Measurements from ENCODE around the gene BHLHE40. TPM values are rescaled to one million over a fixed set of nuclear protein-coding genes. Genes with fewer than 3 reads are reported as not detected.
A peak's percentile ranks its signal among the peaks of the same experiment; 100 is the strongest.

The BHLHE40 gene
- total RNA-seq, 4 donors from 2014 or later = 124 to 194 (median 153) TPM

DNA sequence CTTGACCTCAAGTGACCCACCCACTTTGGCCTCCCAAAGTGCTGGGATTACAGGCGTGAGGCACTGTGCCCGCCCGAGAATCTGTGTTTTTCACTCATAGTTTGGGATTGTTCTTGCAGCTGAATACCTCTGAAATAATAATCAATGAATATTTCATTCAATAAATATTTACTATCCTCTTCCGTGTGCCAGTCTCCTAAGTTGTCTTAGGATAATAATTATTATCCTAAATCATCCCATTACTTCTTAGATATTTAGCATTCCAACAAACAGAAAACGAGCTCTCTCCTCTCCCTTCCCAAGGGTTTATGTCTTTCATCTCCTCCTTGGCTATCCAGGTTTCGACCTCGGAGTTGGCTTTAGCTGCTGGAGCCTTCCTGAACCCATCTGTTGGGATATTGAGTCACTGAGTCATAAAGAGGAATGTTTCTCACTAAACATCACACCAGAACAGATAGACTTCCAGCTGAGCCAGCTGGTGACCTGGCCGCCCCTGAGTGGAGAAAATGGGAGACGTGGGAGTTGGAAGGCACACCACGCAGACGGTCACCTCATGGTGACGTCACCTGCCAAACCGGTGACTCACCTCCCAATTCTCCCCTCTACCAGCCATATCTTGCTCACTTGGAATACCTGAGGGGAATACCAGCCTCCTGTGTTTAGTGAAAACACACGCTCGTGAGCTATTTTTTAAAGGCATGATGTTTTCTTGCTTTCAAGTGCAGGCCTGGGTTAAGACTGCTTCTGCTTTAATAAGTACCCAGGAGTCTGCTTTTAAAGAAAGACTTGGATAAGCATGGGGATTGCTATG is 43.9 kb downstream of the BHLHE40 start:
- no peak for DNase-seq
- peak overlapping the region; percentile 84 to 93 (median 90) for H3K27ac ChIP-seq
- no peaks in the 10 kb centered on the region for H3K27me3 ChIP-seq
- 29 to 41% methylated on average over 11 to 15 of the region's 15 CpGs for WGBS, 2 donors
- peaks cover 37 to 84% (median 42%) of the 10 kb centered on the region in 3 donors for H3K4me1 ChIP-seq
- no peak overlapping the region for H3K4me3 ChIP-seq
- H3K9me3 ChIP-seq = no peaks in the 10 kb centered on the region
- intact Hi-C loops (cut with DNase I) = loop anchor here (5.0 kb wide), 2 partner anchors 36 to 306 kb away; no protein-coding TSS in a partner anchor
- TF ChIP-seq POLR2A (IDR thresholded peaks at IDR 0.05) (no peak), CTCF (IDR thresholded peaks at IDR 0.05) (no peak)
- H3K36me3 ChIP-seq = no peaks in the 10 kb centered on the region

DNA sequence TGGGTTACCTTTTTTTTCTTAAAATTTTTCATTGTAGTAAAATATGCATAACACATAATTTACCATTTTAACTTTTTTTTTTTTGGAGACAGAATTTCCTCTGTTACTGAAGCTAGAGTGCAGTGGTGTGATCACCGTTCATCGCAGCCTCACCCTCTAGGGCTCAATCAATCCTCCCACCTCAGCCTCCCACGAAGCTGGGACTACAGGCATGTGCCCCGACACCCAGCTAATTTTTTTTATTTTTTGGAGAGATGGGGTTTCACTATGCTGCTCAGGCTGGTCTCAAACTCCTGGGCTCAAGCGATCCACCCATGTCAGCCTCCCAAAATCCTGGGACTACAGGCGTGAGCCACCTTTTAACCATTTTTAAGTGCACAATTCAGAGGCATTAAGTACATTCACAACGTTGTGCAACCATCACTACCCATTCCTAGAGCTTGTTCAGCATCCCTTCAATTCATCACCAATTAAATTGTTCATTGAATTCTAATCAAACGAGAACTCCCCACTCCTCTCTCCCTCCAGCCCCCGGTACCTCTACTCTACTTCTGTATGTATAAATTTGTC is 44.6 kb downstream of the BHLHE40 start:
- Histone ChIP-seq H3K4me1 (peaks cover 31 to 78% (median 35%) of the 10 kb centered on the region in 3 donors), H3K9me3 (no peaks in the 10 kb centered on the region), H3K27me3 (no peaks in the 10 kb centered on the region), H3K36me3 (no peaks in the 10 kb centered on the region), H3K4me3 (no peak overlapping the region), H3K27ac (peak overlapping the region; percentile 42 to 93 (median 90))
- 63 to 78% methylated on average over 9 of the region's 9 CpGs for WGBS, 2 donors
- no peak for DNase-seq
- TF ChIP-seq POLR2A (IDR thresholded peaks at IDR 0.05) = no peak
- TF ChIP-seq CTCF (IDR thresholded peaks at IDR 0.05) = no peak
- intact Hi-C loops (cut with DNase I) = loop anchor here (5.0 kb wide), 2 partner anchors 37 to 307 kb away; no protein-coding TSS in a partner anchor

- TF ChIP-seq CTCF (IDR thresholded peaks at IDR 0.05) (no peak), POLR2A (IDR thresholded peaks at IDR 0.05) (no peak)
- DNase-seq = no peak
- H3K27ac ChIP-seq = peak overlapping the region; percentile 78 to 93 (median 88)
- intact Hi-C loops (cut with DNase I) = no loop called here
- H3K27me3 ChIP-seq = no peaks in the 10 kb centered on the region
- peaks cover 18 to 56% (median 19%) of the 10 kb centered on the region in 3 donors for H3K4me1 ChIP-seq
- no peaks in the 10 kb centered on the region for H3K9me3 ChIP-seq
- H3K36me3 ChIP-seq = no peaks in the 10 kb centered on the region
- WGBS, 2 donors = 57 to 75% methylated on average over 2 to 3 of the region's 5 CpGs
- H3K4me3 ChIP-seq = peak overlapping the region; percentile 36 to 68 (median 53)
These were observed 46.8 kb downstream of the BHLHE40 start for GRCh38 chr3:5026046-5026362.

DNA sequence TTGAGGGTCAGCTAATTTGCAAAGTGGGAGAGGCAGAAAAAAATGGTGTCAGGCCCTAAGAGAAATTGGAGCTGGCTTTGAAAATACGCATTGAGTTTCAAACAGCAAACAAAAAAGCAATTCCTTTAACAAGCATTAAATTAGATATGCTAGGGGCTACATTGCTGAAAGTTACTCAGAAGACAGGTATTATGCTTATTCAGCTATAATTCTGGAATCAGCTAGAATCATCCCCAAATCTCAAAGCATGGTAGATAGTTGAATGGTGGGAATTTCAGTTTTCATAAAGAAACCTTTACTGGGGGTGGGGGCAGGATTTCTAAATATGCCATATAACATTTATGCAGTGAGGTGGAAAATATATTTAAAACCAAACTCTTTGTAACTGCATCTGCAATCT is 50.5 kb downstream of the BHLHE40 start:
- H3K36me3 ChIP-seq = no peaks in the 10 kb centered on the region
- no peak overlapping the region for H3K4me3 ChIP-seq
- H3K9me3 ChIP-seq = no peaks in the 10 kb centered on the region
- peaks cover 7 to 23% (median 13%) of the 10 kb centered on the region in 3 donors for H3K4me1 ChIP-seq
- 89 to 100% methylated on average over 1 of the region's 1 CpG for WGBS, 2 donors
- intact Hi-C loops (cut with DNase I) = no loop called here
- H3K27ac ChIP-seq = no peak overlapping the region
- no peak for DNase-seq
- H3K27me3 ChIP-seq = no peaks in the 10 kb centered on the region
- TF ChIP-seq CTCF (IDR thresholded peaks at IDR 0.05) = no peak
- no peak for TF ChIP-seq POLR2A (IDR thresholded peaks at IDR 0.05)

DNA sequence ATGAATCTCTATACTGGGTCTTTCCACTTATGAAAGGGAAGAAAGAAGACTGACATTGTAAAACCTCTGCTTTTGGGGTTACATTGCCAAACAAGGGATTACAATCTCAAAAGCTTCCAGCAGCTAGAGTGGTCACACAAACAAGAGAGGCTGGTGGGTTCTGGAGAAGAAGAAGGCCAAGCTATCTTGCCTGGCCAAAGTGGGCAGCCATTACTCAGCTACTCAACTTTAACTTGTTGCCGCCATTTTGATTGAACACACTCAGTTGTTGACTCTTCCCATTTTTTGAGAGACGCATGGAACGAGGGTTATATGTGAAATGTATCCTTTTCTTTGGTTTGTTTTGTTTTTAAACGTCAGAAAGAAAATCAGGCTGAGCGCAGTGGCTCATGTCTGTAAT is 50.9 kb downstream of the BHLHE40 start:
- no peaks in the 10 kb centered on the region for H3K36me3 ChIP-seq
- no peak overlapping the region for H3K27ac ChIP-seq
- TF ChIP-seq POLR2A (IDR thresholded peaks at IDR 0.05) (no peak), CTCF (IDR thresholded peaks at IDR 0.05) (no peak)
- DNase-seq = no peak
- peaks cover 7 to 21% (median 13%) of the 10 kb centered on the region in 3 donors for H3K4me1 ChIP-seq
- intact Hi-C loops (cut with DNase I) = no loop called here
- 89 to 93% methylated on average over 5 of the region's 5 CpGs for WGBS, 2 donors
- no peak overlapping the region for H3K4me3 ChIP-seq
- H3K9me3 ChIP-seq = no peaks in the 10 kb centered on the region
- H3K27me3 ChIP-seq = no peaks in the 10 kb centered on the region
